HepG2 (cell line): ENCODE data around the gene ZXDC. TPM values are rescaled to one million over a fixed set of nuclear protein-coding genes. Genes with fewer than 3 reads are reported as not detected.
A peak's percentile ranks its signal among the peaks of the same experiment; 100 is the strongest.

Experiments used
- AGO1 ChIP-seq: fragments of 200-400 bp; formaldehyde crosslinking; IDR thresholded peaks from 2 replicates; pipeline ENCODE4 v1.6.1; 2017; ENCODE audit warnings: mild to moderate bottlenecking, low read depth, low read length, moderate library complexity; ENCODE audit not compliant: poor library complexity, severe bottlenecking
- ARNT2 ChIP-seq: sonication (generic); formaldehyde crosslinking; IDR thresholded peaks from 2 replicates; pipeline ENCODE4 v1.8.0; 2022; ENCODE audit warnings: mild to moderate bottlenecking, low read depth, missing genetic modification reagents, moderate library complexity
- FOXJ3 ChIP-seq: sonication (generic); formaldehyde crosslinking; IDR thresholded peaks from 2 replicates; pipeline ENCODE4 v1.4.0; 2020; ENCODE audit warnings: missing genetic modification reagents, mild to moderate bottlenecking, borderline replicate concordance
- GABPA ChIP-seq, 2 experiments: IDR thresholded peaks; 2 replicates each; pipeline ENCODE4 v1.6.1; 2011 to 2016; ENCODE audit warnings: low read depth in 2 of 2, low read length in 1 of 2, missing biosample characterization in 1 of 2, missing genetic modification characterization in 1 of 2
- HMG20A ChIP-seq: IDR thresholded peaks from 2 replicates; pipeline ENCODE4 v1.6.1; 2016; ENCODE audit warnings: borderline replicate concordance
- HNRNPH1 ChIP-seq: fragments of 200-400 bp; formaldehyde crosslinking; optimal IDR thresholded peaks from 2 replicates; pipeline ENCODE3; 2017; ENCODE audit warnings: mild to moderate bottlenecking, low read depth, low read length
- REPIN1 ChIP-seq: sonication (generic); formaldehyde crosslinking; IDR thresholded peaks from 2 replicates; pipeline ENCODE4 v1.8.0; 2022; ENCODE audit warnings: missing genetic modification reagents, low read depth, mild to moderate bottlenecking, borderline replicate concordance
- SAP130 ChIP-seq: IDR thresholded peaks from 2 replicates; pipeline ENCODE4 v1.6.1; 2016; ENCODE audit warnings: low read depth
- SIN3B ChIP-seq: fragments of 150-350 bp; IDR thresholded peaks from 2 replicates; pipeline ENCODE4 v1.6.1; 2014; ENCODE audit warnings: low read length
- SIX1 ChIP-seq: sonication (generic); formaldehyde crosslinking; IDR thresholded peaks from 2 replicates; pipeline ENCODE4 v1.4.0; 2020; ENCODE audit warnings: missing genetic modification reagents, borderline replicate concordance
- ZNF33A ChIP-seq: sonication (generic); formaldehyde crosslinking; IDR thresholded peaks from 2 replicates; pipeline ENCODE4 v1.5.1; 2020; ENCODE audit warnings: missing genetic modification reagents, mild to moderate bottlenecking, moderate library complexity, borderline replicate concordance
- ZNF354B ChIP-seq: sonication (generic); formaldehyde crosslinking; IDR thresholded peaks from 2 replicates; pipeline ENCODE4 v1.8.0; 2022; ENCODE audit warnings: mild to moderate bottlenecking, missing genetic modification reagents
- polyA plus RNA-seq, 8 experiments: library from polyadenylated mRNA; depleted of rRNA in 3 of 8; stranded (reverse) in 7 of 8; unstranded in 1 of 8; fragments of >200 nt; fragmentation: Illumina TruSeq in 4 of 8; extraction: Trizol in 4 of 8; gene quantifications; 2 replicates each; pipeline versions ENCODE4 v1.2.1 to v1.2.3, GENCODE V29; 2011 to 2016; ENCODE audit warnings: low read depth in 4 of 8, missing spikeins in 1 of 8, mixed read lengths in 1 of 8; ENCODE audit not compliant: insufficient read depth in 1 of 8
- total RNA-seq, 5 experiments: library from RNA; depleted of rRNA; stranded (reverse); fragments of >200 nt; fragmentation: Illumina TruSeq; extraction: Trizol; gene quantifications; 2 replicates each; pipeline ENCODE4 v1.2.3, GENCODE V29; 2016; ENCODE audit warnings: low read depth in 1 of 5
- TF ChIP-seq, protein P1 (sequence below): sonication (generic); formaldehyde crosslinking; IDR thresholded peaks from 2 replicates; pipeline ENCODE4 v1.4.0; 2020; ENCODE audit warnings: mild to moderate bottlenecking, low read depth, missing genetic modification reagents
- TF ChIP-seq, protein P2 (sequence below): sonication (generic); formaldehyde crosslinking; IDR thresholded peaks from 2 replicates; pipeline ENCODE4 v1.5.0; 2020; ENCODE audit warnings: missing genetic modification reagents
- TF ChIP-seq, protein P3 (sequence below): sonication (generic); formaldehyde crosslinking; conservative IDR thresholded peaks from 2 replicates; pipeline ENCODE4 v1.4.0; 2020; ENCODE audit warnings: missing genetic modification reagents
- TF ChIP-seq, protein P4 (sequence below): sonication (generic); formaldehyde crosslinking; IDR thresholded peaks from 2 replicates; pipeline ENCODE4 v1.4.0; 2020; ENCODE audit warnings: missing genetic modification reagents
- TF ChIP-seq, protein P5 (sequence below): sonication (generic); formaldehyde crosslinking; IDR thresholded peaks from 2 replicates; pipeline ENCODE4 v1.4.0; 2020; ENCODE audit warnings: missing genetic modification reagents

The ZXDC gene
- total and polyA plus RNA-seq, 2 of the 13 experiments (the other 11 are each of a cell fraction or from before 2014, with no cell fraction given): 17.6 to 21.2 TPM

DNA sequence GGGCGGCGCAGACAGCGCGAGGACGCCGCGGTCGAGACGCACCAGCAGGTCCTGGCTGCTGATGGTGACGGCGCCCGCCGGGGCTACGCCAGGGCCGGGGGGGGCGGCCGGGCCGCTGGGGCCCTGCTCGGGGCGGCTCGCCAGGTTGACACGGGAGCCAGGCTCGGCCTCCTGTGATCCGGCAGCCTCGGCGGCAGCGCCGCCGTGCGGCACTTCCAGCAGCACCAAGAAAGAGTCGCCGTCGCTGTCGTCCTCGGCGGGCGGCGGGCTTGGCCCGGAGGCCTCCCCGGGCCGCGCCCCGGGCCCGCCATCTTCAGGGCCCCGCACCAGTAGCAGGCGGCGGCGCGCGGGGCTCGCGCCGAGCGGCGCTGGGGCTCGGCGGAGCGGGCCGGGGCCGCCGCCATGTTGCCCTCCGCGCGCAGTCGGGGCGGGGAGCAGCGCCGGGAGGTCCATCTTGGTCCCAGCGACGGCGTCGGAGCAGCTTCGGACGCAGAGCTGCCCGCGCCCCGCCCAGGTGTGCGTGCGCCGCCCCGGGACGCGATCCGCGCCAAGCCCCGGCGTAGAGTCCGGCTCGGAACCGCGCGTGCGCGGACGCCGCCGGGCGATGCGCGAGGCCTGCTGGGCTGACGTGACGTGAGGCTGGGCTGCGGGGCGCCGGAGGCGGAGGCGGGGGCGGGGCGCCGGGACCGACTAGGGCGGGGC lies at the start of gene ZXDC (continued):
- TF ChIP-seq AGO1: no peak
- TF ChIP-seq ZNF354B: no peak
- TF ChIP-seq FOXJ3 (CRISPR knock-in tag): no peak
- no peak for TF ChIP-seq ZNF33A (CRISPR knock-in tag)
- TF ChIP-seq, protein P1, sequence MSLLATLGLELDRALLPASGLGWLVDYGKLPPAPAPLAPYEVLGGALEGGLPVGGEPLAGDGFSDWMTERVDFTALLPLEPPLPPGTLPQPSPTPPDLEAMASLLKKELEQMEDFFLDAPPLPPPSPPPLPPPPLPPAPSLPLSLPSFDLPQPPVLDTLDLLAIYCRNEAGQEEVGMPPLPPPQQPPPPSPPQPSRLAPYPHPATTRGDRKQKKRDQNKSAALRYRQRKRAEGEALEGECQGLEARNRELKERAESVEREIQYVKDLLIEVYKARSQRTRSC: no peak
- TF ChIP-seq, protein P2, sequence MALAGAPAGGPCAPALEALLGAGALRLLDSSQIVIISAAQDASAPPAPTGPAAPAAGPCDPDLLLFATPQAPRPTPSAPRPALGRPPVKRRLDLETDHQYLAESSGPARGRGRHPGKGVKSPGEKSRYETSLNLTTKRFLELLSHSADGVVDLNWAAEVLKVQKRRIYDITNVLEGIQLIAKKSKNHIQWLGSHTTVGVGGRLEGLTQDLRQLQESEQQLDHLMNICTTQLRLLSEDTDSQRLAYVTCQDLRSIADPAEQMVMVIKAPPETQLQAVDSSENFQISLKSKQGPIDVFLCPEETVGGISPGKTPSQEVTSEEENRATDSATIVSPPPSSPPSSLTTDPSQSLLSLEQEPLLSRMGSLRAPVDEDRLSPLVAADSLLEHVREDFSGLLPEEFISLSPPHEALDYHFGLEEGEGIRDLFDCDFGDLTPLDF (CRISPR knock-in tag): no peak
- no peak for TF ChIP-seq HNRNPH1
- TF ChIP-seq HMG20A (CRISPR knock-in tag): no peak
- TF ChIP-seq SAP130: peak; percentile 50; the same call in 1 of the 2 replicates
- TF ChIP-seq ARNT2: no peak
- no peak for TF ChIP-seq SIN3B
- no peak for TF ChIP-seq SIX1 (CRISPR knock-in tag)
- TF ChIP-seq GABPA (IDR thresholded peaks at IDR 0.05; ENCODE audit: low read depth, low read length): no peak
- no peak for TF ChIP-seq GABPA (CRISPR knock-in tag; IDR thresholded peaks at IDR 0.05; ENCODE audit: low read depth)
- TF ChIP-seq, protein P3, sequence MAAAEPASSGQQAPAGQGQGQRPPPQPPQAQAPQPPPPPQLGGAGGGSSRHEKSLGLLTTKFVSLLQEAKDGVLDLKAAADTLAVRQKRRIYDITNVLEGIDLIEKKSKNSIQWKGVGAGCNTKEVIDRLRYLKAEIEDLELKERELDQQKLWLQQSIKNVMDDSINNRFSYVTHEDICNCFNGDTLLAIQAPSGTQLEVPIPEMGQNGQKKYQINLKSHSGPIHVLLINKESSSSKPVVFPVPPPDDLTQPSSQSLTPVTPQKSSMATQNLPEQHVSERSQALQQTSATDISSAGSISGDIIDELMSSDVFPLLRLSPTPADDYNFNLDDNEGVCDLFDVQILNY (CRISPR knock-in tag): no peak
- TF ChIP-seq, protein P4, sequence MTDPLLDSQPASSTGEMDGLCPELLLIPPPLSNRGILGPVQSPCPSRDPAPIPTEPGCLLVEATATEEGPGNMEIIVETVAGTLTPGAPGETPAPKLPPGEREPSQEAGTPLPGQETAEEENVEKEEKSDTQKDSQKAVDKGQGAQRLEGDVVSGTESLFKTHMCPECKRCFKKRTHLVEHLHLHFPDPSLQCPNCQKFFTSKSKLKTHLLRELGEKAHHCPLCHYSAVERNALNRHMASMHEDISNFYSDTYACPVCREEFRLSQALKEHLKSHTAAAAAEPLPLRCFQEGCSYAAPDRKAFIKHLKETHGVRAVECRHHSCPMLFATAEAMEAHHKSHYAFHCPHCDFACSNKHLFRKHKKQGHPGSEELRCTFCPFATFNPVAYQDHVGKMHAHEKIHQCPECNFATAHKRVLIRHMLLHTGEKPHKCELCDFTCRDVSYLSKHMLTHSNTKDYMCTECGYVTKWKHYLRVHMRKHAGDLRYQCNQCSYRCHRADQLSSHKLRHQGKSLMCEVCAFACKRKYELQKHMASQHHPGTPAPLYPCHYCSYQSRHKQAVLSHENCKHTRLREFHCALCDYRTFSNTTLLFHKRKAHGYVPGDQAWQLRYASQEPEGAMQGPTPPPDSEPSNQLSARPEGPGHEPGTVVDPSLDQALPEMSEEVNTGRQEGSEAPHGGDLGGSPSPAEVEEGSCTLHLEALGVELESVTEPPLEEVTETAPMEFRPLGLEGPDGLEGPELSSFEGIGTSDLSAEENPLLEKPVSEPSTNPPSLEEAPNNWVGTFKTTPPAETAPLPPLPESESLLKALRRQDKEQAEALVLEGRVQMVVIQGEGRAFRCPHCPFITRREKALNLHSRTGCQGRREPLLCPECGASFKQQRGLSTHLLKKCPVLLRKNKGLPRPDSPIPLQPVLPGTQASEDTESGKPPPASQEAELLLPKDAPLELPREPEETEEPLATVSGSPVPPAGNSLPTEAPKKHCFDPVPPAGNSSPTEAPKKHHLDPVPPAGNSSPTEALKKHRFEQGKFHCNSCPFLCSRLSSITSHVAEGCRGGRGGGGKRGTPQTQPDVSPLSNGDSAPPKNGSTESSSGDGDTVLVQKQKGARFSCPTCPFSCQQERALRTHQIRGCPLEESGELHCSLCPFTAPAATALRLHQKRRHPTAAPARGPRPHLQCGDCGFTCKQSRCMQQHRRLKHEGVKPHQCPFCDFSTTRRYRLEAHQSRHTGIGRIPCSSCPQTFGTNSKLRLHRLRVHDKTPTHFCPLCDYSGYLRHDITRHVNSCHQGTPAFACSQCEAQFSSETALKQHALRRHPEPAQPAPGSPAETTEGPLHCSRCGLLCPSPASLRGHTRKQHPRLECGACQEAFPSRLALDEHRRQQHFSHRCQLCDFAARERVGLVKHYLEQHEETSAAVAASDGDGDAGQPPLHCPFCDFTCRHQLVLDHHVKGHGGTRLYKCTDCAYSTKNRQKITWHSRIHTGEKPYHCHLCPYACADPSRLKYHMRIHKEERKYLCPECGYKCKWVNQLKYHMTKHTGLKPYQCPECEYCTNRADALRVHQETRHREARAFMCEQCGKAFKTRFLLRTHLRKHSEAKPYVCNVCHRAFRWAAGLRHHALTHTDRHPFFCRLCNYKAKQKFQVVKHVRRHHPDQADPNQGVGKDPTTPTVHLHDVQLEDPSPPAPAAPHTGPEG (CRISPR knock-in tag): peak; percentile 60; the same call in 1 of the 2 replicates
- TF ChIP-seq REPIN1: no peak
- TF ChIP-seq, protein P5, sequence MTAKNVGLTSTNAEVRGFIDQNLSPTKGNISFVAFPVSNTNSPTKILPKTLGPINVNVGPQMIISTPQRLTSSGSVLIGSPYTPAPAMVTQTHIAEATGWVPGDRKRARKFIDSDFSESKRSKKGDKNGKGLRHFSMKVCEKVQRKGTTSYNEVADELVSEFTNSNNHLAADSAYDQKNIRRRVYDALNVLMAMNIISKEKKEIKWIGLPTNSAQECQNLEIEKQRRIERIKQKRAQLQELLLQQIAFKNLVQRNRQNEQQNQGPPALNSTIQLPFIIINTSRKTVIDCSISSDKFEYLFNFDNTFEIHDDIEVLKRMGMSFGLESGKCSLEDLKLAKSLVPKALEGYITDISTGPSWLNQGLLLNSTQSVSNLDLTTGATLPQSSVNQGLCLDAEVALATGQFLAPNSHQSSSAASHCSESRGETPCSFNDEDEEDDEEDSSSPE (CRISPR knock-in tag): 0 out of 2 replicates have a peak, but pooled peaks have one; percentile 49
